ENCODE results near the gene DLX5. TPM values are rescaled to one million over a fixed set of nuclear protein-coding genes. Genes with fewer than 3 reads are reported as not detected.

The DLX5 gene
- total and polyA plus RNA-seq, 2 experiments from 2014 or later: 0.34 TPM; not detected in 1

DNA sequence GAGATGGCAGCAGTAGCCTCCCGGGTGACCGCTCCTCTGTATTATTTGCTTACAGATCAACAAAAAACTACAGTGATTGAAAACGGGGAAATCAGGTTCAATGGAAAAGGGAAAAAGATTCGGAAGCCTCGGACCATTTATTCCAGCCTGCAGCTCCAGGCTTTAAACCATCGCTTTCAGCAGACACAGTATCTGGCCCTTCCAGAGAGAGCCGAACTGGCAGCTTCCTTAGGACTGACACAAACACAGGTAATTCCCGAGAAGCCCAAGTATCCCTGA is 17.1 kb downstream of the DLX5 start:
- no peaks in the 10 kb centered on the region for H3K9me3 ChIP-seq (ENCODE audit: low read depth)
- DNase-seq (ENCODE audit: low read depth in 1 of 2, low spot score in 1 of 2): no peak
- no peaks in the 10 kb centered on the region for H3K4me1 ChIP-seq (ENCODE audit: low read depth)
- TF ChIP-seq, protein P1, sequence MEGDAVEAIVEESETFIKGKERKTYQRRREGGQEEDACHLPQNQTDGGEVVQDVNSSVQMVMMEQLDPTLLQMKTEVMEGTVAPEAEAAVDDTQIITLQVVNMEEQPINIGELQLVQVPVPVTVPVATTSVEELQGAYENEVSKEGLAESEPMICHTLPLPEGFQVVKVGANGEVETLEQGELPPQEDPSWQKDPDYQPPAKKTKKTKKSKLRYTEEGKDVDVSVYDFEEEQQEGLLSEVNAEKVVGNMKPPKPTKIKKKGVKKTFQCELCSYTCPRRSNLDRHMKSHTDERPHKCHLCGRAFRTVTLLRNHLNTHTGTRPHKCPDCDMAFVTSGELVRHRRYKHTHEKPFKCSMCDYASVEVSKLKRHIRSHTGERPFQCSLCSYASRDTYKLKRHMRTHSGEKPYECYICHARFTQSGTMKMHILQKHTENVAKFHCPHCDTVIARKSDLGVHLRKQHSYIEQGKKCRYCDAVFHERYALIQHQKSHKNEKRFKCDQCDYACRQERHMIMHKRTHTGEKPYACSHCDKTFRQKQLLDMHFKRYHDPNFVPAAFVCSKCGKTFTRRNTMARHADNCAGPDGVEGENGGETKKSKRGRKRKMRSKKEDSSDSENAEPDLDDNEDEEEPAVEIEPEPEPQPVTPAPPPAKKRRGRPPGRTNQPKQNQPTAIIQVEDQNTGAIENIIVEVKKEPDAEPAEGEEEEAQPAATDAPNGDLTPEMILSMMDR (IDR thresholded peaks at IDR 0.05; ENCODE audit: low read depth, low read length): no peak
- no peak overlapping the region for H3K4me3 ChIP-seq
- H3K36me3 ChIP-seq: no peaks in the 10 kb centered on the region
- no peak overlapping the region for H3K27ac ChIP-seq
- H3K27me3 ChIP-seq: peaks cover 100% of the 10 kb centered on the region

DNA sequence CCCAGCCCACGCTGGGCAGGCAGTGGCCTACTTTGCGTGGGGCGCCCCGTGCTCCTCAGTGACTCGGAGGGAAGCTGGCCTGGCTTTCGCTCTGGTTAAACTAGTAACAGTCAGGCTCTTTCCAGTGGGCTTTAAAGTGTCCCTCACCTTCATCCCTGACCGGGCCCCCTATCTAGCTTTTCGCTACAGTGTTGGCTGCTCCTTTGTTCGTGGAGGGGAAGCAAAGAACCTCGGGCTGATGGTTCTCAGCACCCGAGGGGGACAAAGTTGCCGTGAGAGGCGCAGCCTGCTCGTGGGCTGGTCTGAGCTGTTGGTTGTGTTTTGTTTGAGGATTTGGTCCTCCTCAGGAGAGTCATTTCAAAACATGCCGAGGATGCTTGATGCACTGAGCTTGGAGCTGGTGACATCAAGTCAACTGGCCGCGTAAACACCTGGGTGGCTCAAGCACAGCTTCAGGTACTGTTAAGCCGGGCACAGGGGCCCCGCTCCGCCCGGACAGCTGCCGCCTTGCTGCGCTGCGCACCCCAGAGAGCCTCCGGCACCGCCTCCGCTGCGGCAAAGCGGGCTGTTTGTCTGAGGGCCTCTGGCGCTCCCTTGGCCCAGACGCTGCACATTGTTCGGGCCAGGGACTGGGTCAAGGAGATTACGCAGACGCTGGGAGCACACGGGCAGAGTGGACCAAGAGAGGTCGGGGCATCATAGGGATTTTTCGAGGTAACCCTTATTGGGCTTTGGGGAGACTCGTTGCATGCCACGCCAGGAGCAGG is 17.6 kb downstream of the DLX5 start:
- no peaks in the 10 kb centered on the region for H3K36me3 ChIP-seq
- no peaks in the 10 kb centered on the region for H3K4me1 ChIP-seq (ENCODE audit: low read depth)
- H3K27ac ChIP-seq: no peak overlapping the region
- peaks cover 100% of the 10 kb centered on the region for H3K27me3 ChIP-seq
- DNase-seq (ENCODE audit: low read depth in 1 of 2, low spot score in 1 of 2): no peak
- H3K4me3 ChIP-seq: peak overlapping the region; percentile 37
- TF ChIP-seq, protein P1 (IDR thresholded peaks at IDR 0.05; ENCODE audit: low read depth, low read length): no peak
- no peaks in the 10 kb centered on the region for H3K9me3 ChIP-seq (ENCODE audit: low read depth)

DNA sequence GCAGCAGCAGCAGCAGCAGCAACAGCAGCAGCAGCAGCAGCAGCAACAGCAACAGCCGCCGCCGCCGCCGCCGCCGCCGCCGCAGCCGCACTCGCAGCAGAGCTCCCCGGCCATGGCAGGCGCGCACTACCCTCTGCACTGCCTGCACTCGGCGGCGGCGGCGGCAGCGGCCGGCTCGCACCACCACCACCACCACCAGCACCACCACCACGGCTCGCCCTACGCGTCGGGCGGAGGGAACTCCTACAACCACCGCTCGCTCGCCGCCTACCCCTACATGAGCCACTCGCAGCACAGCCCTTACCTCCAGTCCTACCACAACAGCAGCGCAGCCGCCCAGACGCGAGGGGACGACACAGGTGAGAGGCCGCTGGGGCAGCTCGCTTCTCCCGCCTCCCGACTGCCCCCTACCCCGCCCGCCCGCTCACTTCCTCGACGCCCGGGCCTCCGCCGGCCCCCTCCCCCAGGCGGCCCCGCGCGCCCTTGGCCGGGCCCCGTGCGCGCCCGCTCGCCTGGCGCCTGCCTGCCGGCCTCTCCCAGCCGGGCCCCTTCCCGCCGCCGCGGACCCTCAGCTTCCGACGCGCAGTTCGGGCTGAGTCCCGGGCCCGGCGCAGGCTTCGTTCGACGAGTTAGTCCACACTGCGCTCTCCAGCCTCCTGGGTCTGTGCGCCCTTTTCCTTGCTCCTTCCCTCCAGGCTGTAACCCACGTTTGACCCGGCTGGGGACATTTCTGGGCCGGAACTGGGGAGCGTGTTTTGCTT is 18.4 kb downstream of the DLX5 start:
- H3K4me1 ChIP-seq (ENCODE audit: low read depth): no peaks in the 10 kb centered on the region
- TF ChIP-seq, protein P1 (IDR thresholded peaks at IDR 0.05; ENCODE audit: low read depth, low read length): no peak
- DNase-seq (ENCODE audit: low read depth in 1 of 2, low spot score in 1 of 2): peak; percentile 51 to 75

DNA sequence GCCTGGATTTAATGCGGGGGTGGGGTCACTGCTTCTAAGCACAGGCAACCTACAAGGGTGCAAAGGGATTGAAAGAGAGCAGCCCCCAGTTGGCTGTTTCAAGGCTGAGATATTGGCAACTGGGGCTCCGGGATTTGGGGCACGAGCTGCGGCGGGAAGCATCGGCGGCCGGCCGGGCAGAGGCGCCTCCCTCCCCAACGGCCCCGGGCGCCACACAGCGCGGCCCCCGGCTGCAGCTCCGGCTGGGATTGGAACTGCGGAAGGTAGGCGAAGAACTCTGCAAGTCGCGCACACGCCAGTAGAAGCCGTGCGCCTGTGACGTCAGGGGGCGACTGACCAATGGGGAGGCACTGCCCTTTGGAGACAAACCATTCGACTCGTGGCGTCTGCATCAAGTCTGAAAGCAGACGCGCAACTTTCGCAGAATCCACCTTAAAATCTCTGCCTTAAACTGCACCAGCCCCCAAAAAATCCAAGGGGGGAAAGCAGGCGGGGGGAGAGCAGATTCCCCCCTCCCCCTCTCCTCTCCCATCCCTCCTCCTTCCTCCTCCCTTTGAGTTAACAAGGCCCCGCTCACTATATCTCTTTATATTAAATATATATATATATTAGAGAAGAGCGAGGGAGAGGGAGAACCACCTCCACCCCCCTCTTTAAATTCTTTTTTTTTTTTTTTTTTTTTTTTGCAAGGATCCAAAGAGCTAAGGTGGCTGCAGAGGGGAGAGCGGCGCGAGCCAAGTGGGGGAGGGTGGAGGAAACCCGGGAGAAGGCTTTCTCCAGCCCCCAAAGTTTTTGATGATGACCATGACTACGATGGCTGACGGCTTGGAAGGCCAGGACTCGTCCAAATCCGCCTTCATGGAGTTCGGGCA is 19.2 kb downstream of the DLX5 start, which contains the start of gene DLX6:
DLX6 (plus strand) TSS at position 371 of the 872 bp plus-strand sequence; CDS start at position 796, 425 bp downstream.
- peak; percentile 32 to 78 for DNase-seq (ENCODE audit: low read depth in 1 of 2, low spot score in 1 of 2)
- no peaks in the 10 kb centered on the region for H3K36me3 ChIP-seq
- TF ChIP-seq, protein P1 (IDR thresholded peaks at IDR 0.05; ENCODE audit: low read depth, low read length): no peak
- peak within 1 kb of the TSS; percentile 37 for H3K4me3 ChIP-seq
- H3K27ac ChIP-seq: no peak within 1 kb of the TSS
- no peaks in the 10 kb centered on the region for H3K9me3 ChIP-seq (ENCODE audit: low read depth)
- H3K4me1 ChIP-seq (ENCODE audit: low read depth): no peaks in the 10 kb centered on the region
- peaks cover 100% of the 10 kb centered on the region for H3K27me3 ChIP-seq

More for the DNA sequence above, 18.4 kb downstream of the DLX5 start:
- Histone ChIP-seq H3K27ac (no peak overlapping the region), H3K27me3 (peaks cover 100% of the 10 kb centered on the region), H3K36me3 (no peaks in the 10 kb centered on the region), H3K4me3 (peak overlapping the region; percentile 37), H3K9me3 (ENCODE audit: low read depth) (no peaks in the 10 kb centered on the region)

All from cardiac muscle cell (in vitro differentiated cells and primary cell).